Mesodermal cell (in vitro differentiated cells): Measurements from ENCODE around the gene CATSPERZ.

ENCODE experiments used
- H3K27ac ChIP-seq: 2 replicates; pipeline ENCODE4 v1.7.0; 2013; ENCODE audit warnings: mild to moderate bottlenecking, low read depth, low read length, moderate library complexity; ENCODE audit not compliant: severe bottlenecking
- H3K36me3 ChIP-seq: 2 replicates; pipeline ENCODE4 v1.7.1; 2013; ENCODE audit warnings: mild to moderate bottlenecking, low read length, moderate library complexity; ENCODE audit not compliant: control insufficient read depth, insufficient read depth
- H3K4me1 ChIP-seq: one replicate; pipeline ENCODE4 v1.7.1; 2013; ENCODE audit warnings: mild to moderate bottlenecking, low read length; ENCODE audit not compliant: insufficient read depth, control insufficient read depth, poor library complexity, severe bottlenecking
- H3K4me3 ChIP-seq: 2 replicates; pipeline ENCODE4 v1.7.0; 2013; ENCODE audit warnings: low read length, control low read depth, mild to moderate bottlenecking; ENCODE audit not compliant: insufficient read depth, poor library complexity, severe bottlenecking; ENCODE audit errors: extremely low read depth
- H3K9me3 ChIP-seq: 2 replicates; pipeline ENCODE4 v1.7.1; 2013; ENCODE audit warnings: mild to moderate bottlenecking, low read length, moderate library complexity; ENCODE audit not compliant: control insufficient read depth
- WGBS, 2 experiments: methylation state at CpG; one replicate each; pipeline ENCODE4 v1.1.5; 2013; ENCODE audit warnings: missing lambda C conversion rate in 2 of 2; ENCODE audit not compliant: insufficient coverage in 2 of 2; 5-methylcytosine and 5-hydroxymethylcytosine counted together

CATSPERZ gene

DNA sequence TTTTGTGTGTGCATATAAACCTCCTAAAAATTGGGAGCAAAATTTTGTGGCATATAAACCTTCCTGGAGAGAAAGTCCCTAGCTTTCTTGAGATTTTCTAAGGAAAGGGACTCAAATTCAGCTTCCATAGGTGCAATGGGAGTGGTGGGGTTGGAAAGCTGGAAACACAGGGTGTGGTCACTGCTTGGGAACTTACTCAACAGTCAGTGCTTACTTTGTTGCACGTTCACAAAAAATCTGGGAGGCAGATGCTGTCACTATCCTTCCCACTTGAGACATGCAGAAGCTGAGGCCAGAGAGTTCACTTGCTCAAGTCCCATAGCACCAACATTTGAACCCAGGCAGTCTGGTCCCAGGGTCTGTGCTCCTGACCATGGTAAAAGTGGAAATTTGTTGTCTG lies 3.9 kb upstream of the CATSPERZ start:
- H3K36me3 ChIP-seq, result no peaks in the 10 kb centered on the region
- no peak overlapping the region for H3K4me3 ChIP-seq
- WGBS, 2 experiments, result 60 to 75% methylated on average over 1 of the region's 1 CpG

DNA sequence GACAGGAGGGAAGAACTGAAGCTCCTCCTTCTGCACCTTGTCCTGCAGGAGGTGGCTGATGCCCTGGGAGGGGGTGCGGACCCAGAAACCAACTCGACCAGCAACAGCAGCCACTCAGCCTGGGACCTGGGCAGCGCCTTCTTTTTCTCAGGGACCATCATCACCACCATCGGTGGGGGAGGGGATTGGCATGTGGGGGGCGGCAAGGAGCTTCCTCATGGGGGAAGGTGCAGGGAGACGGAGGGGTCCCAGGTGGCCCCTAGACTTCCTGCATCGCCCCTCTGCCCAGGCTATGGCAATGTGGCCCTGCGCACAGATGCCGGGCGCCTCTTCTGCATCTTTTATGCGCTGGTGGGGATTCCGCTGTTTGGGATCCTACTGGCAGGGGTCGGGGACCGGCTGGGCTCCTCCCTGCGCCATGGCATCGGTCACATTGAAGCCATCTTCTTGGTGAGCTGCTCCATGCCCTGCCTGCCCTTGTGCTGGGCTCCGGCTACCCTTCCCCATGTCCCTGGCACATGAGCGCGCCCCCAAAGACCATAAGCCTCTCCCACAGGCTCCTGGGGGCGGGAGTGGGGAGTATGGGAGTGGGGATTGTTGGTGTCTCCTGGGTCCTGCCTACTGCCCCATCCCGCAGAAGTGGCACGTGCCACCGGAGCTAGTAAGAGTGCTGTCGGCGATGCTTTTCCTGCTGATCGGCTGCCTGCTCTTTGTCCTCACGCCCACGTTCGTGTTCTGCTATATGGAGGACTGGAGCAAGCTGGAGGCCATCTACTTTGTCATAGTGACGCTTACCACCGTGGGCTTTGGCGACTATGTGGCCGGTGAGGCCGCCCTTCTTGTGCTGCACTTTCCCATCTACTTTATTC lies 3.1 kb upstream of the CATSPERZ start:
- Histone ChIP-seq H3K4me1 (peaks cover 13% of the 10 kb centered on the region), H3K27ac (no peak overlapping the region), H3K9me3 (no peaks in the 10 kb centered on the region), H3K4me3 (no peak overlapping the region), H3K36me3 (no peaks in the 10 kb centered on the region)
- WGBS, 2 experiments, result 38 to 44% methylated on average over 25 of the region's 34 CpGs

More for the DNA sequence above, 3.9 kb upstream of the CATSPERZ start:
- no peak overlapping the region for H3K27ac ChIP-seq
- H3K4me1 ChIP-seq, result peaks cover 13% of the 10 kb centered on the region
- no peaks in the 10 kb centered on the region for H3K9me3 ChIP-seq

DNA sequence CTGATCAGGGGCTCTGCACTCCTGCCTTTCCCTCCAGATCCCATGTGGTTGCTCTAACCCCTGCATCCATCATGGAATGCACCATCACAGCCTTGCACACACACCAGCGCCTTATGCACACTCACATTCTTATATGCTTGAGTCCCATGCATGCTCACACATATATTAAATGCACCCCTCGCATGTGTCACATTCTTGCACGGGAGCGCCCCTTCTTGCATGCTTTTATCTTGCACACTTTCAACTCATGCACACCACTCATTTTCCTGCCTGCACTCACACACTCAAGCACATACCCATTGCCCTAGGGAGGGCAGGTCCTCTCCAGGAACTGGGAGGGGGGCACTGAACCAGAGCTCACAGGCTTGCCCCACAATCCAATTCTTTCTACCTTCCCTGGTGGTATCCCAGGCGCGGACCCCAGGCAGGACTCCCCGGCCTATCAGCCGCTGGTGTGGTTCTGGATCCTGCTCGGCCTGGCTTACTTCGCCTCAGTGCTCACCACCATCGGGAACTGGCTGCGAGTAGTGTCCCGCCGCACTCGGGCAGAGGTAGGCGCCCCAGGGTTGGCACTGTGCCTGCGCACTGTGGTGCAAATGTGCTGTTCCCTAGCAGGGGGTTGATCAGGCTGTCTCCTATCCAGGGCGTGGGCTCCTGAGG lies 2.3 kb upstream of the CATSPERZ start:
- 80 to 94% methylated on average over 14 to 17 of the region's 18 CpGs for WGBS, 2 experiments
- Histone ChIP-seq H3K9me3 (no peaks in the 10 kb centered on the region), H3K36me3 (no peaks in the 10 kb centered on the region), H3K27ac (no peak overlapping the region), H3K4me3 (no peak overlapping the region), H3K4me1 (peaks cover 13% of the 10 kb centered on the region)

DNA sequence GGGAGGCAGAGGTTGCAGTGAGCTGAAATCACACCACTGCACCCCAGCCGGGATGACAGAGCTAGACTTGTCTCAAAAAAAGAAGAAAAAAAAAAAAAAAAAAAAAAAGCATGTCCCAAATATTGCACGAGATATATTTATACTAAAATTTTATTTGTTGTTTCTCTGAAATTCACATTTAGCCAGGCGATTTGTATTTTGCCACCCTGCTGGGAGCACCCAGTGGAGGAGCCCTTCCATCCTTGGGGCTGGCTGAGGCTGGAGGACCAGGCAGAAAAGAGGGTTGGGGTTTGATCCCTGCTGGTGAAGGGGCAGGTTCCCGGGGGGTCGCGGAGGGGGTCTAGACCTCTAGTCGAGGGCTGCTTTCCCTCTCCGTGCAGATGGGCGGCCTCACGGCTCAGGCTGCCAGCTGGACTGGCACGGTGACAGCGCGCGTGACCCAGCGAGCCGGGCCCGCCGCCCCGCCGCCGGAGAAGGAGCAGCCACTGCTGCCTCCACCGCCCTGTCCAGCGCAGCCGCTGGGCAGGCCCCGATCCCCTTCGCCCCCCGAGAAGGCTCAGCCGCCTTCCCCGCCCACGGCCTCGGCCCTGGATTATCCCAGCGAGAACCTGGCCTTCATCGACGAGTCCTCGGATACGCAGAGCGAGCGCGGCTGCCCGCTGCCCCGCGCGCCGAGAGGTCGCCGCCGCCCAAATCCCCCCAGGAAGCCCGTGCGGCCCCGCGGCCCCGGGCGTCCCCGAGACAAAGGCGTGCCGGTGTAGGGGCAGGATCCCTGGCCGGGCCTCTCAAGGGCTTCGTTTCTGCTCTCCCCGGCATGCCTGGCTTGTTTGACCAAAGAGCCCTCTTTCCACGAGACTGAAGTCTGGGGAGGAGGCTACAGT lies 952 bp upstream of the CATSPERZ start:
- Histone ChIP-seq H3K36me3 (no peaks in the 10 kb centered on the region), H3K9me3 (no peaks in the 10 kb centered on the region), H3K4me3 (peak overlapping the region; percentile 14), H3K27ac (no peak overlapping the region), H3K4me1 (peaks cover 17% of the 10 kb centered on the region)
- 6 to 7% methylated on average over 53 to 56 of the region's 60 CpGs for WGBS, 2 experiments

DNA sequence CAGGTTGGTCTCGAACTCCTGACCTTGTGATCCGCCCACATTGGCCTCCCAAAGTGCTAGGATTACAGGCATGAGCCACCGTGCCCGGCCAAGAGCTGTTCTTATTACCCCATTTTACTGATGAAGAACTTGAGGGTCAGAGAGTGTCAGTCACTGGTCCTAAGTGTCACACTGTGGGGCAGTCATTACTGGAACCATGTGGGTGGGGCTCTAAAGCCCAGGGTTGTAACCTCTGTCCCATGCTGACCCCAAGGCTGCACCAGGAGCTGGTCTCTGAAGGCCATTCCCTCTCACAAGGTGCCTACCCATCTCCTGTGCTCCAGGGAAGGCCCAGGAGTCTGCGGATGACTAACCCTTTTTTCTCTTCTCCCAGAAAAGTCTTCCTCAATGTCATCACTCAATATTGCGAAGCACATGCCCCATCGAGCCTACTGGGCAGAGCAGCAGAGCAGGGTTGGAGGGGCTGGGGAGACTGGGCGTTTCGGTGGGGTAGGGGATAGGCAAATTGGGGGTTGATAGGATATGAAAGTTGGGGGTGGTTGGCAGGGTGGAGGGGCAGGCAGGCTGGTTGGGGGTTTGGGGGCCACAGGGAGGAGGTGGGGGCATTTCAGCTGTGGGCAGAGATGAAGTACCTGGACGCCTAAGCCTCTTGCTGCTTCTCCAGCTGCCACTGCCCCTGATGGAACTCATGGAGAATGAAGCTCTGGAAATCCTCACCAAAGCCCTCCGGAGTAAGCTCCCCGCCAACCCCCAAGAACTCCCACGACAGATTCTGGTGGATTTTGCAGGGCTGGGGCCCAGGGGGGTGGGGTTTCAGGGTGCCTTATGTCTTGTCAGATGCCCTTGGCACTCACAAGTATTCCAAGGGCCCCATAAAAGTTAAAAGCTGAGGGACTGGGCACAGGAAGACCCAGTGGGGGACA lies 3.2 kb downstream of the CATSPERZ start:
- H3K9me3 ChIP-seq, result no peaks in the 10 kb centered on the region
- WGBS, 2 experiments, result 86 to 100% methylated on average over 7 to 10 of the region's 13 CpGs
- H3K4me3 ChIP-seq, result no peak overlapping the region
- no peak overlapping the region for H3K27ac ChIP-seq
- H3K36me3 ChIP-seq, result peaks cover 4% of the 10 kb centered on the region
- peaks cover 23% of the 10 kb centered on the region for H3K4me1 ChIP-seq

DNA sequence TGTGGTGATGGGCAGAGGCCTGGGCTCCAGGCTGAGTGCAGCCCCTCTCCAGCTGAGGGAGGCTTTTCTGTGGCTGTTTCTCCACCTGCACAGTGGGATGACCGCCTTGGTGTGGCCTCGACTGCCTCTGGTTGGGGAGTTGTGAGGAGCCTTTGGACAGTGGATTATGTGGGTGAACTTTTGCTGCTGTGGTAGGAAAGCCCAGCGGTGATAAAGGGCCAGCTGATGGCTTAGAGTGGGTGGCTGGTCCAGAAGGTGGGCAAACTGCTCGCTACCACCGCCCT lies 3.8 kb downstream of the CATSPERZ start:
- Histone ChIP-seq H3K4me3 (peak overlapping the region; percentile 57), H3K9me3 (no peaks in the 10 kb centered on the region), H3K27ac (no peak overlapping the region)

DNA sequence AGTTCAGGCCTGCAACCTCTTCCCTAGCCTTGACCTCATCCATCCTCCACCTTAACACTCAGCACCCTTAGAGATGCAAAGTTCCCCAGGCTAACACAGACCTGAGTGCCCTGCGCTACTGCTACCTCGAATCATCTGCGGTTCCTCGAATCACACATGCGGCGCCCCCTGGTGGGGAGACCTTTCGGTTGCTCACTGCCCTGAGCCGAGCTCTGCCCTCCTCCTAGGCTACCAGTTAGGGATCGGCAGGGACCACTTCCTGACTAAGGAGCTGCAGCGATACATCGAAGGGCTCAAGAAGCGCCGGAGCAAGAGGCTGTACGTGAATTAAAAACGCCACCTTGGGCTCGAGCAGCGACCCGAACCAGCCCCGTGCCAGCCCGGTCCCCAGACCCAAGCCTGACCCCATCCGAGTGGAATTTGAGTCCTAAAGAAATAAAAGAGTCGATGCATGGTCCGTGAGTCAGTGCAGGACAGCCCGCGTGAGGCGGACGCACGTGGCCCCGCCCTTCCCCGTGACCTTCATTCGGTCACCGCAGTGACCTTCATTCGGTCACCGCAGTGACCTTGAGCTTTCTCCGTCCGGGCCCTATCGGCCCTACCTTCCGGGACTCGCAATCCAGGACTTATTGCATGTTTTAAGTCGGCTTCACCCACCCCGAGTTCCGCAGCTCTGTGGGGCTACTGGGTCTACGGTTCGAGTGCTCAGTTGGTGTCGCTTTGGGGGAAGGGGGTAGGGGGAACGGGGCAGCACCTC lies 4.3 kb downstream of the CATSPERZ start:
- no peaks in the 10 kb centered on the region for H3K9me3 ChIP-seq
- peaks cover 22% of the 10 kb centered on the region for H3K4me1 ChIP-seq
- peak overlapping the region; percentile 57 for H3K4me3 ChIP-seq
- peaks cover 4% of the 10 kb centered on the region for H3K36me3 ChIP-seq
- 1% methylated on average over 36 to 38 of the region's 46 CpGs for WGBS, 2 experiments
- H3K27ac ChIP-seq, result peak overlapping the region; percentile 91

More for the DNA sequence above, 3.8 kb downstream of the CATSPERZ start:
- Histone ChIP-seq H3K36me3 (peaks cover 4% of the 10 kb centered on the region), H3K4me1 (peaks cover 23% of the 10 kb centered on the region)
- WGBS, 2 experiments, result 50 to 51% methylated on average over 4 to 5 of the region's 5 CpGs

DNA sequence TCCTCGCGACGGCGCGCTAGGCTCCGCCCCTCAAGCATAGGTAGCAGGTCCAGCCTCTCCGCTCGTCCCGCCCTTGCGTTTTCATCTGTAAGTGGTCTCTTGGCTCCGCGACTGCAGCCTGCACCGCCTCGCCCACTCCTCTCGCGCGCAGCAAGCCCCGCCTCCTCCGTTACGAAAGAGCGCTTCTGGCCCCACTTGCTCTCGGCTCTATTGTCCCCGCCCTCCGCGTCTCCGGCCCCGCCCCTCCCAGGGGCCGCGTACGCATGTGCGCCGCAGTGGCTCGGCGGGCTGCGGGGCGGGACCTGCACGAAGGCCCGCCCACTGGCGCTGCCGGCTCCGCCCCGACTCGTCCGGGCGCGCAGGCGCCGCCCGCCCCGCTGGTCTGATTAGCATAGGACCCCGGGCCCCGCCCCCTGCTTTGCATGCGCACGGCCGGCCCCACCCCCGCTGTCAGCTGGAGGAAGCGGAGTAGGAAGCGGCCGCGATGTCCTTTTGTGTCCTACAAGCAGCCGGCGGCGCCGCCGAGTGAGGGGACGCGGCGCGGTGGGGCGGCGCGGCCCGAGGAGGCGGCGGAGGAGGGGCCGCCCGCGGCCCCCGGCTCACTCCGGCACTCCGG lies 5.0 kb downstream of the CATSPERZ start, which contains the start of gene ESRRA:
ESRRA (plus strand) TSS at position 450 of the 616 bp plus-strand sequence. CDS start 1,656 bp downstream, outside the sequence.
- H3K9me3 ChIP-seq, result no peaks in the 10 kb centered on the region
- peaks cover 15% of the 10 kb centered on the region for H3K4me1 ChIP-seq
- peak within 1 kb of the TSS; percentile 91 for H3K27ac ChIP-seq
- peaks cover 4% of the 10 kb centered on the region for H3K36me3 ChIP-seq
- WGBS, 2 experiments, result 0 to 1% methylated on average over 42 to 72 of the region's 81 CpGs
- peak within 1 kb of the TSS; percentile 68 for H3K4me3 ChIP-seq
